Left lung (tissue), 10 donors: ENCODE measurements around the gene TMPRSS11F. TPM values are rescaled to one million over a fixed set of nuclear protein-coding genes. Genes with fewer than 3 reads are reported as not detected.

Source experiments
- ATAC-seq: fragments of 200-7000 bp; cut with Tn5 transposase; one replicate; pipeline ENCODE4 v1.9.1; 2020; ENCODE audit warnings: moderate library complexity
- DNase-seq, 4 donors: peaks; one replicate each; pipeline ENCODE4 v3.0.0-alpha.2; 2013 to 2020
- H3K27ac ChIP-seq, 2 donors: fragments of 200-600 bp; sonication (generic) in 1 of 2; one replicate each; pipeline versions ENCODE4 v1.5.0 to v1.8.0; 2020 to 2021
- H3K27me3 ChIP-seq, 2 donors: fragments of 200-600 bp; sonication (generic) in 1 of 2; one replicate each; pipeline versions ENCODE4 v1.5.0 to v1.8.0; 2020 to 2021
- H3K36me3 ChIP-seq, 2 donors: fragments of 200-600 bp; sonication (generic) in 1 of 2; one replicate each; pipeline versions ENCODE4 v1.5.0 to v1.8.0; 2020 to 2021
- H3K4me1 ChIP-seq, 2 donors: fragments of 200-600 bp; one replicate each; pipeline ENCODE4 v1.8.0; 2021
- H3K4me3 ChIP-seq, 2 donors: fragments of 200-600 bp; sonication (generic) in 1 of 2; one replicate each; pipeline versions ENCODE4 v1.5.0 to v1.8.0; 2020 to 2021; ENCODE audit warnings: mild to moderate bottlenecking in 1 of 2
- H3K9me3 ChIP-seq, 2 donors: fragments of 200-600 bp; sonication (generic) in 1 of 2; one replicate each; pipeline versions ENCODE4 v1.5.0 to v1.8.0; 2020 to 2021
- intact Hi-C, 2 donors: fragments of 100-400 bp; cut with DNase I; formaldehyde crosslinking; loops; one replicate each; pipeline versions ENCODE4 v1.11.2 to v1.14.2; 2022
- polyA plus RNA-seq, 6 donors: library from polyadenylated mRNA; unstranded; fragments of 120-200 nt; gene quantifications; one replicate each; pipeline ENCODE4 v1.2.1, GENCODE V29; 2013; ENCODE audit not compliant: insufficient read length in 6 of 6
- total RNA-seq, 2 donors: library from RNA; stranded (reverse); fragmentation: NEBNext Ultra II Directional; extraction: Animal tissue kit (Norgen Biotek cat#: 25700); gene quantifications; one replicate each; pipeline ENCODE4 v1.2.1, GENCODE V29; 2021
- TF ChIP-seq, protein P1 (sequence below), 2 donors: fragments of 200-600 bp; sonication (generic) in 1 of 2; IDR thresholded peaks; one replicate each; pipeline versions ENCODE4 v1.5.0 to v1.8.0; 2021; ENCODE audit warnings: antibody characterized with exemption in 2 of 2
- donor health status: DM: no; HTN: yes; CAD: no.
- donor health status: DM: no; HTN: no; CAD: no.

Gene TMPRSS11F
- total and polyA plus RNA-seq, 8 donors: 0.07 to 0.18 (median 0.10) TPM; not detected in 5

DNA sequence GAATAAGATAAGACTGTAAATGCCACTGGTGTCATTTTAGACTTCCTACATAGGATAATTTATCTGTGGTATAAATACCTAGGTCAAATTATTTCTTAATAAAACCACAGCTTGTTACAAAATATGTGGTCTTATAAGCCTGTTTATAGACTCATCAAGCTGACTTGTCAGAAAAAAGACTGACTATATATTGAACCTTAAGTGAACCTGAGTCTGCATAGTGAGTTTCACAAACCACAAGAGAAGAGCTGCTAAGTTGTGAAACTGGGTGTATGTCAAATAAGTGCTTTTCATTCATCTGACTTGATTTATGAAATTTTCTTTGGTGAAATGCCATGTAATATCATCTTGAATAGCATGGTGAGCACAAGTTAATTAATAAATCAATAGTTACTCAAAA, 118.0 kb downstream of the TMPRSS11F start:
- intact Hi-C loops: no loop called here
- TF ChIP-seq, protein P1, sequence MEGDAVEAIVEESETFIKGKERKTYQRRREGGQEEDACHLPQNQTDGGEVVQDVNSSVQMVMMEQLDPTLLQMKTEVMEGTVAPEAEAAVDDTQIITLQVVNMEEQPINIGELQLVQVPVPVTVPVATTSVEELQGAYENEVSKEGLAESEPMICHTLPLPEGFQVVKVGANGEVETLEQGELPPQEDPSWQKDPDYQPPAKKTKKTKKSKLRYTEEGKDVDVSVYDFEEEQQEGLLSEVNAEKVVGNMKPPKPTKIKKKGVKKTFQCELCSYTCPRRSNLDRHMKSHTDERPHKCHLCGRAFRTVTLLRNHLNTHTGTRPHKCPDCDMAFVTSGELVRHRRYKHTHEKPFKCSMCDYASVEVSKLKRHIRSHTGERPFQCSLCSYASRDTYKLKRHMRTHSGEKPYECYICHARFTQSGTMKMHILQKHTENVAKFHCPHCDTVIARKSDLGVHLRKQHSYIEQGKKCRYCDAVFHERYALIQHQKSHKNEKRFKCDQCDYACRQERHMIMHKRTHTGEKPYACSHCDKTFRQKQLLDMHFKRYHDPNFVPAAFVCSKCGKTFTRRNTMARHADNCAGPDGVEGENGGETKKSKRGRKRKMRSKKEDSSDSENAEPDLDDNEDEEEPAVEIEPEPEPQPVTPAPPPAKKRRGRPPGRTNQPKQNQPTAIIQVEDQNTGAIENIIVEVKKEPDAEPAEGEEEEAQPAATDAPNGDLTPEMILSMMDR (IDR thresholded peaks at IDR 0.05): no peak
- ATAC-seq: no peak

More for the DNA sequence above, 118.0 kb downstream of the TMPRSS11F start:
- no peak for DNase-seq
- H3K27ac ChIP-seq: no peak overlapping the region
- H3K4me3 ChIP-seq: no peak overlapping the region
- no peaks in the 10 kb centered on the region for H3K9me3 ChIP-seq
- H3K27me3 ChIP-seq: no peaks in the 10 kb centered on the region
- H3K4me1 ChIP-seq: no peaks in the 10 kb centered on the region
- no peaks in the 10 kb centered on the region for H3K36me3 ChIP-seq

Other genes starting within 250 kb of the TMPRSS11F start
- not detected for gene TMPRSS11D, start 245.9 kb downstream of the TMPRSS11F start, total RNA-seq
- under 1 TPM; 0.11 to 0.48 (median 0.27) TPM for gene TMPRSS11D, start 245.9 kb downstream of the TMPRSS11F start, polyA plus RNA-seq
- not detected for gene TMPRSS11A, start 166.4 kb downstream of the TMPRSS11F start, total RNA-seq
- under 1 TPM; 0.04 to 0.15 (median 0.09) TPM for gene TMPRSS11A, start 166.4 kb downstream of the TMPRSS11F start, polyA plus RNA-seq
- gene TMPRSS11B, start 115.8 kb upstream of the TMPRSS11F start, total RNA-seq: not detected
- under 1 TPM in 5 of 6 donors, not detected in 1; 0.06 to 0.24 (median 0.11) TPM for gene TMPRSS11B, start 115.8 kb upstream of the TMPRSS11F start, polyA plus RNA-seq
- 10 to 100 TPM; 55.0 to 56.1 TPM for gene YTHDC1, start 220.2 kb upstream of the TMPRSS11F start, total RNA-seq
- gene YTHDC1, start 220.2 kb upstream of the TMPRSS11F start, polyA plus RNA-seq: 100 to 1,000 TPM; 169 to 228 (median 191) TPM